ENCODE data around the gene C1orf21.

GRCh38 chr1:184532199-184532598 lies 145.4 kb downstream of the C1orf21 start:
- TF ChIP-seq, protein P1, sequence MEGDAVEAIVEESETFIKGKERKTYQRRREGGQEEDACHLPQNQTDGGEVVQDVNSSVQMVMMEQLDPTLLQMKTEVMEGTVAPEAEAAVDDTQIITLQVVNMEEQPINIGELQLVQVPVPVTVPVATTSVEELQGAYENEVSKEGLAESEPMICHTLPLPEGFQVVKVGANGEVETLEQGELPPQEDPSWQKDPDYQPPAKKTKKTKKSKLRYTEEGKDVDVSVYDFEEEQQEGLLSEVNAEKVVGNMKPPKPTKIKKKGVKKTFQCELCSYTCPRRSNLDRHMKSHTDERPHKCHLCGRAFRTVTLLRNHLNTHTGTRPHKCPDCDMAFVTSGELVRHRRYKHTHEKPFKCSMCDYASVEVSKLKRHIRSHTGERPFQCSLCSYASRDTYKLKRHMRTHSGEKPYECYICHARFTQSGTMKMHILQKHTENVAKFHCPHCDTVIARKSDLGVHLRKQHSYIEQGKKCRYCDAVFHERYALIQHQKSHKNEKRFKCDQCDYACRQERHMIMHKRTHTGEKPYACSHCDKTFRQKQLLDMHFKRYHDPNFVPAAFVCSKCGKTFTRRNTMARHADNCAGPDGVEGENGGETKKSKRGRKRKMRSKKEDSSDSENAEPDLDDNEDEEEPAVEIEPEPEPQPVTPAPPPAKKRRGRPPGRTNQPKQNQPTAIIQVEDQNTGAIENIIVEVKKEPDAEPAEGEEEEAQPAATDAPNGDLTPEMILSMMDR (IDR thresholded peaks at IDR 0.05; ENCODE audit: low read depth, low read length, poor library complexity, severe bottlenecking), result no peak
- no peak for TF ChIP-seq EZH2phosphoT487 (IDR thresholded peaks at IDR 0.05; ENCODE audit: borderline replicate concordance, low read length)

All from DOHH2 (cell line).